Ovary (tissue), 9 donors: Measurements from ENCODE around the gene ERLEC1. TPM values are rescaled to one million over a fixed set of nuclear protein-coding genes. Genes with fewer than 3 reads are reported as not detected.
"Not testable (repeated sequence)": the region's sequence is repeated elsewhere in the genome, so short reads cannot be mapped to it uniquely, and the experiment has no call there.

ENCODE experiments used
- DNase-seq, 5 donors: peaks; one replicate each; pipeline ENCODE4 v3.0.0-alpha.2; 2019 to 2020
- H3K27ac ChIP-seq, 2 donors: fragments of 200-600 bp; one replicate each; pipeline versions ENCODE4 v1.5.1 to v1.8.0; 2019 to 2022
- H3K27me3 ChIP-seq: fragments of 200-600 bp; one replicate; pipeline ENCODE4 v1.8.0; 2022
- H3K36me3 ChIP-seq: fragments of 200-600 bp; sonication (generic); one replicate; pipeline ENCODE4 v1.5.1; 2019
- H3K4me1 ChIP-seq: one replicate; pipeline ENCODE4 v1.8.1; 2013; ENCODE audit warnings: mild to moderate bottlenecking, moderate library complexity; ENCODE audit not compliant: insufficient read depth
- H3K4me3 ChIP-seq: fragments of 200-600 bp; sonication (generic); one replicate; pipeline ENCODE4 v1.5.1; 2017
- H3K9me3 ChIP-seq, 2 donors: fragments of 200-600 bp in 1 of 2; sonication (generic) in 1 of 2; one replicate each; pipeline versions ENCODE4 v1.5.1 to v1.8.1; 2013 to 2019; ENCODE audit warnings: mild to moderate bottlenecking in 1 of 2, moderate library complexity in 1 of 2
- EP300 ChIP-seq: sonication (generic); formaldehyde crosslinking; IDR thresholded peaks from one replicate; pipeline ENCODE4 v1.6.1; 2017; ENCODE audit warnings: antibody characterized with exemption
- POLR2A ChIP-seq: fragments of 450-650 bp; IDR thresholded peaks from one replicate; pipeline ENCODE4 v1.6.1; 2017; ENCODE audit warnings: antibody characterized with exemption, mild to moderate bottlenecking, moderate library complexity
- WGBS, 3 donors: extraction: QIAGEN DNeasy Blood & Tissue Kit in 1 of 3; methylation state at CpG; one replicate each; pipeline versions ENCODE4 v1.1.5 to v1.1.7; 2013 to 2017; 5-methylcytosine and 5-hydroxymethylcytosine counted together
- intact Hi-C, 4 donors: fragments of 100-400 bp; cut with DNase I; formaldehyde crosslinking; loops; one replicate each; pipeline versions ENCODE4 v1.11.0 to v1.15.1; 2022 to 2023
- polyA plus RNA-seq, 2 donors: library from polyadenylated mRNA; stranded (reverse); fragments of 200-250 nt in 1 of 2; fragments of 350-450 nt in 1 of 2; fragmentation: Illumina TruSeq in 1 of 2; extraction: RNeasy Lipid Tissue Mini Kit (QIAGEN cat#74804) in 1 of 2; gene quantifications; one replicate each; pipeline ENCODE4 v1.2.3, GENCODE V29; 2013 to 2014
- total RNA-seq, 7 donors: library from RNA; depleted of rRNA in 2 of 7; stranded (reverse); fragments of >200 nt in 2 of 7; fragmentation: NEBNext Ultra II Directional in 3 of 7; extraction: Animal tissue kit (Norgen Biotek cat#: 25700) in 3 of 7; gene quantifications; one replicate each; pipeline versions ENCODE4 v1.1.0 to v1.2.4, GENCODE V29; 2016 to 2023
- TF ChIP-seq, protein P1 (sequence below), 3 donors: fragments of 450-650 bp in 2 of 3; fragments of 200-600 bp in 1 of 3; IDR thresholded peaks; one replicate each; pipeline versions ENCODE4 v1.5.1 to v1.8.0; 2016 to 2022; ENCODE audit warnings: antibody characterized with exemption in 3 of 3, mild to moderate bottlenecking in 1 of 3
- donor health status: DM: no; HTN: no; CAD: no; lungs with moderate emphysema.
- donor health status: DM: no; HTN: no; CAD: no.
- donor health status: Bipolar disorder and iron deficiency.
- donor health status: DM: yes; HTN: yes; CAD: no.
- donor health status: DM: no; HTN: no; CAD: no.
- donor health status: DM: yes; HTN: yes; CAD: no.

ERLEC1 gene
- total and polyA plus RNA-seq, 9 donors, result 33.0 to 109 (median 45.3) TPM

- Histone ChIP-seq H3K4me1 (peaks cover 6% of the 10 kb centered on the region), H3K27me3 (no peaks in the 10 kb centered on the region), H3K4me3 (no peak overlapping the region), H3K27ac (no peak overlapping the region), H3K36me3 (no peaks in the 10 kb centered on the region), H3K9me3 (no peaks in the 10 kb centered on the region)
- no peak for DNase-seq
- intact Hi-C loops, result no loop called here
- TF ChIP-seq, protein P1, sequence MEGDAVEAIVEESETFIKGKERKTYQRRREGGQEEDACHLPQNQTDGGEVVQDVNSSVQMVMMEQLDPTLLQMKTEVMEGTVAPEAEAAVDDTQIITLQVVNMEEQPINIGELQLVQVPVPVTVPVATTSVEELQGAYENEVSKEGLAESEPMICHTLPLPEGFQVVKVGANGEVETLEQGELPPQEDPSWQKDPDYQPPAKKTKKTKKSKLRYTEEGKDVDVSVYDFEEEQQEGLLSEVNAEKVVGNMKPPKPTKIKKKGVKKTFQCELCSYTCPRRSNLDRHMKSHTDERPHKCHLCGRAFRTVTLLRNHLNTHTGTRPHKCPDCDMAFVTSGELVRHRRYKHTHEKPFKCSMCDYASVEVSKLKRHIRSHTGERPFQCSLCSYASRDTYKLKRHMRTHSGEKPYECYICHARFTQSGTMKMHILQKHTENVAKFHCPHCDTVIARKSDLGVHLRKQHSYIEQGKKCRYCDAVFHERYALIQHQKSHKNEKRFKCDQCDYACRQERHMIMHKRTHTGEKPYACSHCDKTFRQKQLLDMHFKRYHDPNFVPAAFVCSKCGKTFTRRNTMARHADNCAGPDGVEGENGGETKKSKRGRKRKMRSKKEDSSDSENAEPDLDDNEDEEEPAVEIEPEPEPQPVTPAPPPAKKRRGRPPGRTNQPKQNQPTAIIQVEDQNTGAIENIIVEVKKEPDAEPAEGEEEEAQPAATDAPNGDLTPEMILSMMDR (IDR thresholded peaks at IDR 0.05), result no peak
- TF ChIP-seq POLR2A (no peak), EP300 (no peak)
- 63 to 80% (median 77%) methylated on average over 11 of the region's 11 CpGs for WGBS, 3 donors
Measured at GRCh38 chr2:53829273-53829979, 42.6 kb downstream of the ERLEC1 start.

DNA sequence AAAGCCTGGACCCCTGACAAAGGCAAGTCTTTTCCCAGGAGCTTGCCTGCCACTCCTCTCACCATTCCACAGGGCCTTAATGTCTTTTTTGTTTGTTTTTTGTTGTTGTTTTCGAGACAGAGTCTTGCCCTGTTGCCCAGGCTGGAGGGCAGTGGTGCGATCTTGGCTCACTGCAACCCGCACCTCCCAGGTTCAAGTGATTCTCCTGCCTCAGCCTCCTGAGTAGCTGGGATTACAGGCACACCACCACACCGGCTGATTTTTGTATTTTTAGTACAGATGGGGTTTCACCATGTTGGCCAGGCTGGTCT lies 43.1 kb downstream of the ERLEC1 start:
- H3K36me3 ChIP-seq, H3K27ac ChIP-seq, H3K4me1 ChIP-seq, intact Hi-C loops, DNase-seq, H3K9me3 ChIP-seq, H3K27me3 ChIP-seq, H3K4me3 ChIP-seq: not testable (repeated sequence)
- WGBS, 3 donors, result 95 to 96% (median 95%) methylated on average over 4 of the region's 4 CpGs

- Histone ChIP-seq H3K27me3 (no peaks in the 10 kb centered on the region), H3K9me3 (no peaks in the 10 kb centered on the region), H3K27ac (no peak overlapping the region), H3K4me3 (no peak overlapping the region), H3K4me1 (no peaks in the 10 kb centered on the region), H3K36me3 (no peaks in the 10 kb centered on the region)
- intact Hi-C loops, result no loop called here
- 67 to 77% (median 73%) methylated on average over 1 of the region's 1 CpG for WGBS, 3 donors
- DNase-seq, result no peak
- TF ChIP-seq, protein P1 (IDR thresholded peaks at IDR 0.05), result no peak
- TF ChIP-seq POLR2A, result no peak
- TF ChIP-seq EP300, result no peak
Measured at GRCh38 chr2:53840580-53840979, 53.7 kb downstream of the ERLEC1 start.

GRCh38 chr2:53841651-53842050 lies 54.8 kb downstream of the ERLEC1 start:
- 88 to 98% (median 94%) methylated on average over 7 of the region's 7 CpGs for WGBS, 3 donors
- H3K36me3 ChIP-seq, H3K9me3 ChIP-seq, H3K4me1 ChIP-seq, intact Hi-C loops, DNase-seq, H3K27me3 ChIP-seq, H3K27ac ChIP-seq, H3K4me3 ChIP-seq: not testable (repeated sequence)

DNA sequence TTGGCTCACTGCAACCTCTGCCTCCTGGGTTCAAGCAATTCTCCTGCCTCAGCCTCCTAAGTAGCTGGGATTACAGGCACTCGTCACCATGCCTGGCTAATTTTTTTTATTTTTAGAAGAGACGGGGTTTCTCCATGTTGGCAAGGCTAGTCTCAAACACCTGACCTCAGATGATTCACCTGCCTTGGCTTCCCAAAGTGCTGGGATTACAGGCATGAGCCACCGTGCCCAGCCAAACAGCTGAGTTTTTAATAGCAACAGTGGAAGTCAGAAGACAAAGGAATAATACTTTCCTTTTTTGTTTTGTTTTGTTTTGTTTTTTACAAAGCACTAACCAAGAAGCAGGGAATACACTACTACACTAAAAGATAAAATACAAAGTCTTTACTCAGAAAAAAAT lies 56.0 kb downstream of the ERLEC1 start:
- Histone ChIP-seq H3K36me3 (no peaks in the 10 kb centered on the region), H3K4me1 (no peaks in the 10 kb centered on the region), H3K27ac (no peak overlapping the region), H3K9me3 (no peaks in the 10 kb centered on the region), H3K27me3 (no peaks in the 10 kb centered on the region), H3K4me3 (no peak overlapping the region)
- WGBS, 3 donors, result 38 to 50% (median 39%) methylated on average over 3 of the region's 3 CpGs
- intact Hi-C loops, result no loop called here
- TF ChIP-seq, protein P1 (IDR thresholded peaks at IDR 0.05), result no peak
- no peak for TF ChIP-seq POLR2A
- no peak for TF ChIP-seq EP300
- no peak for DNase-seq
